NCI-H446 (cell line): ENCODE data around the gene ARF4.

ENCODE experiments used
- DNase-seq, 2 experiments: peaks; one replicate each; lab custom pipeline; 2025; lab: John Stamatoyannopoulos, UW

The ARF4 gene

DNA sequence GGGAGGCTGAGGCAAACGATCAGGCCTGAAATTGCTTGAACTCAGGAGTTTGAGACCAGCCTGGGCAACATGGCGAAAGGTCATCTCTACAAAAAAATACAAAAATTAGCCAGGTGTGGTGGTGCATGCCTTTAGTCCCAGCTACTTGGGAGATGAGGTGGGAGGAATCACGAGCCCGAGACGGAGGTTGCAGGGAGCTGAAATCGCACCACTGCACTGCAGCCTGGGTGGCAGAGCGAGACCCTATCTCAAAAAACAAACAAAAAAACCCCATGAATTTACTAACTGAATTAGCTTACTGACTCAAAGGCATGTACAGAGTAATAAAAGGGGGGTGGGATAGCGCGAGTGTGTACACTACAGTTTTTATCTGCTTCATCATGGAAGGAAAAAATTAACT lies 19.3 kb downstream of the ARF4 start:
- DNase-seq: no peak

DNA sequence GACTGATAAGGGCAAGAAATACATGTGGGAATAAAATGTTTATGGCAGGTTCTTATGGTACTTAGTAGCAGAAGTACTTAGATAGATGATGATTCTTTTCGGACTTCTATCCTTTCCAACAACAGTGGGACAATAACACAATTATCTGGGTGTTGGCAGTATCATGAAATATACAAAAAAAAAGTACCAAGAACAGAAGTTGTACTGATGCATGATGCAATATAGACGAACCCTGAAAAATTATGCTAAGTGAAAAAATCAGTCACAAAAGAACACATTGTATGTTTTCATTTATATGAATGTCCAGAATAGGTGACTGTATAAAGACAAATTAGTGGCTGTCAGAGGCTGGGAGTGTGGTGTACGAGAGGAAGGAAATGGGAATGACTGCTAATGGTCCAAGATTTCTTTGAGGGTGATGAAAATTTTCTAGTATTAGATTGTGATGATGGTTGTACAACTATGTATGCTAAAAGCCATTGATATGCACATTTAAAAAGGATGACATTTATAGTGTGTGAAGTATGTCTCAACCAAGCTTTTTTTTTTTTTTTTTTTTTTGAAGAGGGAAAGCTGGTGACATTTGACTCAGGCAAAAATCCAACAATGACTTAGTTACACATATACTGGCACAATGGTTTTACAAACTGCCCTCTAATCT lies 21.0 kb downstream of the ARF4 start:
- DNase-seq: no peak

DNA sequence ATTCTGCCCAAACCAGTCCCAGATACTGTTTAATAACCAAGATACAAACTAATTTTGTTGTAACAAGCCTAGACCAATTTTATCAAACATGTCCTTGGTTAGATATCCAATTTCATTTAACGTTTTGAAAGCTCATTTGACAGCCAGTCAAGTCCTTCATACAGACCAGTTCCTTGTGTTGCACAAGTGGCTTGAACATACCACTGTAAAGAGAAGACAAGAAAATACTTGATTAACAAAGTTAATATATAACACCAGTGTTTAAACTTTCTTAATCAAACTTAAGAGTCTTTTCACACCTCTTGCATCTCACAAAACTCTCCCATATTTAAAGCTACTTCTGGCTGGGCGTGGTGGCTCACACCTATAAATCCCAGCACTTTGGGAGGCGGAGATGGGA lies 25.0 kb downstream of the ARF4 start:
- no peak for DNase-seq

DNA sequence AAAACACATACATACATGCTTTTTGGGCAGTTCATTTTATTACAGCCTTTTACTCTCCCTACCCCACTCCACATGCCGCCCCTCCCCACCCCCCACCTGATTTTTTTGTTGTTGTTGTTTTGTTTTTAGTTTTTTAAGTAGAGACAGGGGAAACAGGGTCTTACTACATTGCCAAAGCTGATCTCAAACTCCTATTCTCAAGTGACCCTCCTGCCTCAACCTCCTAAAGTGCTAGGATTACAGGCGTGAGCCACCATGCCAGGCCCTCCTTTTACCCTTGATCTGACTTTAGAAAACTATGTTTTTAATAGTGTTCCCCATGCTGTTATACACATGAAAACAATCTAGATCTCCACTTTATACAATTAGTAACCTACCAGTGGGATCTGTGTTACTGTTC lies 26.3 kb downstream of the ARF4 start:
- no peak for DNase-seq

DNA sequence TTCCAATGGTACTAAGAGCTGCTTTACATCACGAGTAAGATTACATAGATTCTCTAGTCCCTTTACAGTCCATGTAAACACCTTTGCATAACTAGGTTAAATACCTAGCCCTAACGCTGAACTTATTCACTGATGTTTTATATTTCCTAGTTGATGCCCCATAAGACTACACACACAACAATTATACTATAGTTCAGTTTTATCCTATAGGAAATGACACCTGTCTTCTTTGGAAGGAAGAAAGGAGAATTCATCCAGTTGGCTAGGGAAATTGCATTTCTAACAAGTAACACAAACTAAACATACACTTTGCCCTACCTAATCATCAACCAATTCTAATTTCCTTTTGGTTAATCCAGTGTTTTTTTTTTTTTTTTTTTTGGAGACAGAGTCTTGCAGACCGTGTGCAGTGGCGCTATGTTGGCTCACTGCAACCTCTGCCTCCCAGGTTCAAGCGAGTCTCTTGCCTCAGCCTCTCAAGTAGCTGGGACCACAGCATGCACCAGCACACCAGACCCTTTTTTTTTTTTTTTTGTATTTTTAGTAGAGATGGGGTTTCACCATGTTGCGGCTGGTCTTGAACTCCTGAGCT lies 27.2 kb downstream of the ARF4 start:
- DNase-seq: no peak

DNA sequence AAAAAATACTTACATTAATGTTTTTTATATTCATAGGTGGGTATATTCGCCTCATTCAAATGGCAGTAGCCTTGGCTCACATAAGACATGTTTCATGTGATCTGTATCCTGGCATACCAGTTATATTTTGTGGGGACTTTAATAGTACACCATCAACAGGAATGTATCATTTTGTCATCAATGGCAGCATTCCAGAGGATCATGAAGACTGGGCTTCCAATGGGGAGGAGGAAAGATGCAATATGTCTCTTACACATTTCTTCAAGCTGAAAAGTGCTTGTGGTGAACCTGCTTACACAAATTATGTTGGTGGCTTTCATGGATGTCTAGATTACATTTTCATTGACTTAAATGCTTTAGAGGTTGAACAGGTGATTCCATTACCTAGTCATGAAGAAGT lies 37.6 kb downstream of the ARF4 start:
- no peak for DNase-seq

DNA sequence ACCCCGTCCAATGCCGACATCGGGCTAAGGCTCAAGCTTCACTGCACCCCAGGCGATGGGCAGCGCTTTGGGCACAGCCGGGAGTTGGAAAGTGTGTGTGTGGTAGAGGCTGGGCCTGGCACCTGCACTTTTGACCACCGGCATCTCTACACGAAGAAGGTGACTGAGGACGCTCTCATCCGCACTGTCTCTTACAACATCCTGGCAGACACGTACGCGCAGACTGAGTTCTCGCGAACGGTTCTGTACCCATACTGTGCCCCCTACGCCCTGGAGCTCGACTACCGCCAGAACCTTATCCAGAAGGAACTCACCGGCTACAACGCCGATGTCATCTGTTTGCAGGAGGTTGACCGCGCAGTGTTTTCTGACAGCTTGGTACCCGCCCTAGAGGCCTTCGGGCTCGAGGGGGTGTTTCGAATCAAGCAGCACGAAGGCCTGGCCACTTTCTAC lies 40.0 kb downstream of the ARF4 start:
- no peak for DNase-seq

DNA sequence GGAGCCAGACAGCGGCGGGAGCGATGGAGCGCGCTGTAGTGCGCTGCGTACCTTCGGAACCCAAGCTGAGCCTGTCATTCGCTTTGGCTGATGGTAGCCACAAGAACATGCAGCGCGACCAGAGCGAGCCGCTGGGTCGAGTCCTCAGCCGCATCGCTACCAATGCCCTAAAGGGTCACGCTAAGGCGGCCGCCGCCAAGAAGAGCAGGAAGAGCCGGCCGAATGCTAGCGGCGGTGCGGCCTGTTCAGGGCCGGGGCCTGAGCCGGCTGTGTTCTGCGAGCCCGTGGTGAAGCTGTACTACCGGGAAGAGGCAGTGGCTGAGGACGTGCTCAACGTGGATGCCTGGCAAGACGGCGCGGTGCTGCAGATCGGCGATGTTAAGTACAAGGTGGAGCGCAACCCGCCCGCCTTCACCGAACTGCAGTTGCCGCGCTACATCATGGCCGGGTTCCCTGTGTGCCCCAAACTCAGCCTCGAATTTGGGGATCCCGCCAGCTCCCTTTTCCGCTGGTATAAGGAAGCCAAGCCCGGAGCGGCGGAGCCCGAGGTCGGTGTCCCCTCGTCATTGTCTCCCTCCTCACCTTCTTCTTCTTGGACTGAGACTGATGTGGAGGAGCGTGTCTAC lies 40.6 kb downstream of the ARF4 start:
- DNase-seq: no peak

DNA sequence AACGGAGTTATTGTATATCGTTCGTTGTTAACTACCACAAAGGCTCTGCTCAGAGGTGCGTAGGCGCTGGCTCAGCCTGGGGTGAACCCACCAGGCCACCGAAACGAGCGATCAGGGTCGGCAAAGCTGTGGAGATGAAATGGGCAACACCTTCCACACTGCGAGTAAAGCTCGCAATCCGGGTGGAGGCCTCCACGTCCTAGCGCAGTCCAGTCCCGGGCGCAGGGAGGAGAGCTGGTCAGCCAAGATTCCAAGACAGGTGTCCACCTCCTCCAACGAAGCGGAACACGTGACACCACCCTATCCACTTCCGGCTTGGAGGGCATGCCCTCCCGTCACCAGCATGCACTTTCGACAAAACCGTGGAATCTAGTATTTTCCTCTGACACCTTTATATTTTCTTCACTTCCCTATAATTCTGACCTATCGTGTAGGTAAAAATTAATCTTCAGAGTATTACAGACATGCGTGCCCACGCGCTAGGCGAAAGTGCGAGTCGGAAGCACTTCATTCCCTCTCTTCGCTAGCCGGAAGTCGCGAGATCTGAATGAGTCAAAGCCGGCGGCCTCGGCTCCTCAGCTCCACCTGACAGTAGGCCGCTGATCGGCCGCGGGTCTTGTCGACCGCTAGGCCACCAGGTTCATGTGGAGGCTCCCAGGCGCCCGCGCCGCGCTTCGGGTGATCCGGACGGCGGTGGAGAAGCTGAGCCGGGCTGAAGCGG lies 41.2 kb downstream of the ARF4 start, which contains the start of gene PDE12:
PDE12 (plus strand) TSS at position 537 of the 721 bp plus-strand sequence; CDS start at position 643, 106 bp downstream.
- peak; percentile 70 to 87 for DNase-seq

DNA sequence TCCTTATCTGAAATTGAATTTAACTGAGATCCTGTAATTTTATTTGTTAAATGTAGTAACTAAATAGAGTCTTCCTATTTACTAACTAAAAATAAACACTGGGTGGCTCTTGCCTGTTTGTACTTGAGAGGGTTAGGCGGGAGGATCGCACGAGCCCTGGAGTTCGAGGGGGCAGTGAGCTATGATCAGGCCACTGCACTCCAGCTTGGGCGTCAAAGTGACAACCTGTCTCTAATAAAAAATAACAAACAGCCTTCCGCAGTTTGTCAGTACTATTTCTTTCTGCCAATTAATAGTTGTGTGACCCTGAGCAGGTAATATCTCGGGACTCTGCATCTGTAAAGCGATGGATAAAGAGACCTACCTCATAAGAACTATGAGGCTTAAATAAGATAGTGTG lies 41.8 kb downstream of the ARF4 start:
- DNase-seq: no peak

DNA sequence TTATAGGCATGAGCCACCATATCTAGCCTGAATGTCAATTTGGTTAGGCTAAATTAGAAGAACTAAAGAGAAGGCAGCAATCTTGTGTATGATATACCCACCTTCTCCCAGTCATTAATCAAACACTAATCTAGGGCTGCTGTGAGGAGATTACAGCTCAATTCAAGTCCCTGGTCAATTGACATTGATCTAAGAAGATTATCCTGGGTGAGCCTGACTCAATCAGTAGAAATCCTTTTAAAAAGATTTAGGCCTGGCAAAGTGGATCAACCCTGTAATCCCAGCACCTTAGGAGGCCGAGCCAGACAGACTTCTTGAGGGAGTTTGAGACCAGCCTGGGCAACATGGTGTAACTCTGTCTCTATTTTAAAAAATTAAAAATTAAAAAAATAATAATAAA lies 50.5 kb downstream of the ARF4 start:
- no peak for DNase-seq

DNA sequence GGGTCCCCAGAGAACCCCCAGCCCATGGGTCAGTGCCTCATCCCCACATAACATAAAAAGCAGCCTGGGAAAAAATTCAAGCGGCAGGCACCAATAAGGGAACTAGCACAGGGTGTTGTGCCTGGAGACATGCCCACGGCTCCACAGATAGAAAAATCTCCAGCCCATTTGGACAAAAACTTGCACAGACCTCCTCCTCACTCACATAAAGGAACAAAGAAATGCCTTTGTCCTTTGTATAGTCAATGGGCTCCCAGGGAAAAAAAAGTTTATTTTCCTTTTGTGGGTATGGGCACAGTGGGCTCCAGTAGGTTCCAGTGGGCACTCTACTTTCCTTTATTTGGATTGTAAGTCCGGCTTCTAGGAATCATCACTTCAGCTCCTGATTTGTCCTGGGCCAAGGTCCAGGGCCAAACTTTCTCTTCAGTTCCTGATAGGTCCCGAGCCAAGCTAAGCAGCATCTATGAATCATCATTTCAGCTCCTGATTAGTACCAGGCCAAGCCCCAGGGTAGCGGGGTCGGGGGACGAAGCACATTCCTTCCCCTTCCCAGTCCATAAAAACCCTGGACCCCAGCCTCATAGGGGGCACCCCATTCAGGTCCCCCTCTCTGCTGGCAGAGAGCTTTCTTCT lies 51.4 kb downstream of the ARF4 start:
- no peak for DNase-seq

DNA sequence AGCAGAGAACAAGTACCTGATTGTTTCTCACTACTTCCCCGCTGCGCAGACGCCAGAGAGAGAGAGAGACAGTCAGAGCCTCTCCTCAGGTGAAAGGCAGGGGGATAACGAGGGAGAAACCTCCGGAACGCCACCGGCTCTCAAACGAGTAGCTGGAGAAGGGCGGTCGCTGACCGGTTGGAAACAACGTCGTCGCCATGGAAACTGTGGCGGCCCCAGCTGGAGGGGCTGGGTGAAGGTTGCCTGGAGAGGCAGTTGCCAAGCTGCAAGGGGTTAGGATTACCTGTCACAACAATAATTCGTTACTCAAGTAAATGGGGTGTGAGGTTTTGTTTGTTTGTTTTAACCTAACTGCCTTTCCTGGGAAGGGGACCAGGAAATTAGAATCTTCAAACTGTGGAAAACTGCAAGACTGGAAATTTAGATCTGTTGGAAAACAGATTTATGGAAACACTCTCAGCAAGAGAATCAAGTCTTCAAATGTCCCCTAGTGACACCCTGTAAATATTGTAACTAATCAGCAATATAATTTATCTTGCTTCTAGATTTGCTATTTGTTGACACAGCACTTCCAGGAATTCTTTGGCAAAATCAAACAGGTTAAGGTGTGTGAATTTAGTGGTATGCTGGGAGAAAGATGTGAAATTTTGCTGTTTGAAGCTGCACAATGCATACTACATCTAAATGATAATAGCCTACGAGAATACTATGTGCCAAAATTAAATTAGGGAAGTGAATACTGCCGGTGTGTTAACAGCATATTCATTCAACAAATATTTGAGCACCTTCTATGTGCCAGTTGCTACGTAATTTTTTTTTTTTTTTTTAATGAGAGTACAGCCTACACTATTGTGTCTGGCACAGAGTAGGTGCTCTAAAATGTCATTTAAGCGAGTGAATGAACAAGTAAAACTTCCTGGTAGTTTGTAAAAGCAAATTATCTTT lies 52.7 kb downstream of the ARF4 start, which contains the start of gene DNAH12:
DNAH12 (minus strand) TSS at position 164 of the 945 bp plus-strand sequence. CDS start 1,474 bp downstream, outside the sequence.
- peak in 1 of 2 experiments; percentile 20 for DNase-seq

DNA sequence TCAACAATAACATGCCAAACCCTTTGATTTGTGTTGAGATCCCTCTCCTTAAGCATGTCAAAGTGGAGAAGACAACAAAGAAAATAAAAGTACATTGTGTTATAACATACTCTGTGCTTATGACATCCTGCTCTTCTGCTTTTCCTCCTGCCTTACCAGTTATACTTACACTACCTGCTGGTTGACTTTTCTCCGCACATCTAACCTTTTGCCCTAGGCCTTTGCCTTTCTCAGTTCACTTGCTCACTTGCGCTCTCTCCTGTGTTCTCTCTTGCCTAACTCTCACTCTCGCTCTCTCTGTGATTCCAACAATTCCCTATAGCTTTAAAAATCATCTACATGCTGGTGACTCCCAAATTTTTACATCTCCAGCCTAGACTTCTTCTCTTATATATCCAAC lies 58.7 kb downstream of the ARF4 start:
- DNase-seq: no peak

DNA sequence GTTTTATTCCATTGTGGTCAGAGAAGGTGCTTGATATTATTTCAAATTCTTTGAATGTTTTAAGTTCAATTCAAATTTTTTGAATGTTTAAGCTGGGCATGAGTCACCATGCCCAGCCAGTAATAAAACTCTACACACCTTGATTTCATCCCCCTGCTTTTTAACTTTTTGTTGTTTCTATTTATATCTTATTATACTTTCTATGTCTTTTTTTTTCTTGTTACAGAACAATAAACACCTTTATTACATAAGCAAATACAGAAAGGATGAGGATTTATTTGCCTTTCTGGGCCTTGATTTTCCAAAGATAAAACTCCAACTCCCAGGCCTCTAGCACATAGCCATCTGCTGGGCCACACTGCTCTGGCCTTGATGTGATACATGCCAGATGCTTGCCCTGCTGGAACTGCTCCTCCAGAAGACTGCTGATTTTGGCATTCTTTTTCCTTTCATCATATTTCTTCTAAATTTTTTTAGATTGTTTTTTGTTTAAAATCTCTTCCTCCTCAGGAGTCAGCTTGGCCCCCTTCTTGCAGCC lies 67.0 kb downstream of the ARF4 start:
- no peak for DNase-seq
